ENCODE measurements around the gene PURB. TPM values are rescaled to one million over a fixed set of nuclear protein-coding genes. Genes with fewer than 3 reads are reported as not detected.
A peak's percentile ranks its signal among the peaks of the same experiment; 100 is the strongest.
"Not testable (repeated sequence)": the region's sequence is repeated elsewhere in the genome, so short reads cannot be mapped to it uniquely, and the experiment has no call there.

Gene PURB
- 10 to 100 TPM; 13.8 to 21.5 (median 15.8) TPM for total RNA-seq

DNA sequence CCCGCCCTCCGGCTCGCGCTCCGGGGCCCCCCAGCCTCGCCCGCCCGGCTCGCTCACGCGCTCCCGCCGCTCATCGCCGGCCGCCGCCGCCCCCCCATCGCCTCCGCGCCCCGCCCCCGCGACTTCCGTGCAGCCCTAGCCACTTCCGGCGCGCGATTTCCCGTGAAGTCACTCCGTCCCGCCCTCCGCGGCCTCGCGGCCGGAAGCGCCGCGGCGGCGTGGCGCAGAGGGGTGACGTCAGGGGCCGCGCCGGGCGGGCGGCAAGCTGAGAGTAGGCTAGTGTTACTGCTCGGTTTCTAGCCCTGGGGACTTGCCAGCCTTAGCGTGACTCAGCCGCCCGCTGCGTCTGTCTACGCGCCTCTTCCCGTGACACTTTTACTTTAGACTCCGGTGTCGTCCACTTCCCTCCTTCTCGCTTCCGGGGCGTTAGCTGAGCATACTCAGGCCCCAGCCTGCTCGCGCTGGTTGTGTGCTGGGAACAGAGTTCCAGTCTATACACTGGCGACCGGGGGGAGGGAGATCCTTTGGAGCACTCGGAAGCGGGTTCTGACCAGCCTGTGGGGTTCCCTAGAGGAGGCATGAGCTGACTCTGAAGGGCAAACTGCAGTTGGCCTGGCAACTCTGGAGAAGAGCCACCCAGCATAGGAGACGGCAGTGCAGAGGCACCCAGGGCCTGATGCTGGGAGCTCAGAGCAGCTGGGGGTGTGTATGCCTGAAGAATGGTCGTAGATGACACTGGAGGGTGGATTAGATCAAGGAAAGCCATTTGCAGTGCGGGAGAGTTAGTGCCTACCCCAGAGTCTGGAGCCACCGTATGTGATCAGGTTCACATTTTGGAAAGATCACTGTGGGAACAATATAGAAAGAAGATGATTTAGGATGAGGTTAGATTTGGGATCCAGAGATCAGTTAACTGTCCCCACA lies at the start of gene PURB:
Gene PURB (minus strand): TSS at position 137 of the 924 bp plus-strand sequence. CDS start 182 bp downstream, outside the sequence.
- Histone ChIP-seq H3K27ac (peak within 1 kb of the TSS; percentile 87 to 99 (median 92)), H3K4me1 (peaks cover 0 to 48% (median 3%) of the 10 kb centered on the region in 4 donors), H3K9me3 (no peaks in the 10 kb centered on the region), H3K36me3 (no peaks in the 10 kb centered on the region), H3K27me3 (no peaks in the 10 kb centered on the region), H3K4me3 (peak within 1 kb of the TSS; percentile 70 to 96 (median 81))
- TF ChIP-seq, protein P1, sequence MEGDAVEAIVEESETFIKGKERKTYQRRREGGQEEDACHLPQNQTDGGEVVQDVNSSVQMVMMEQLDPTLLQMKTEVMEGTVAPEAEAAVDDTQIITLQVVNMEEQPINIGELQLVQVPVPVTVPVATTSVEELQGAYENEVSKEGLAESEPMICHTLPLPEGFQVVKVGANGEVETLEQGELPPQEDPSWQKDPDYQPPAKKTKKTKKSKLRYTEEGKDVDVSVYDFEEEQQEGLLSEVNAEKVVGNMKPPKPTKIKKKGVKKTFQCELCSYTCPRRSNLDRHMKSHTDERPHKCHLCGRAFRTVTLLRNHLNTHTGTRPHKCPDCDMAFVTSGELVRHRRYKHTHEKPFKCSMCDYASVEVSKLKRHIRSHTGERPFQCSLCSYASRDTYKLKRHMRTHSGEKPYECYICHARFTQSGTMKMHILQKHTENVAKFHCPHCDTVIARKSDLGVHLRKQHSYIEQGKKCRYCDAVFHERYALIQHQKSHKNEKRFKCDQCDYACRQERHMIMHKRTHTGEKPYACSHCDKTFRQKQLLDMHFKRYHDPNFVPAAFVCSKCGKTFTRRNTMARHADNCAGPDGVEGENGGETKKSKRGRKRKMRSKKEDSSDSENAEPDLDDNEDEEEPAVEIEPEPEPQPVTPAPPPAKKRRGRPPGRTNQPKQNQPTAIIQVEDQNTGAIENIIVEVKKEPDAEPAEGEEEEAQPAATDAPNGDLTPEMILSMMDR (IDR thresholded peaks at IDR 0.05): no peak
- peak; percentile 89 to 91 for TF ChIP-seq POLR2A (IDR thresholded peaks at IDR 0.05)
- peak; percentile 95 to 98 (median 97) for DNase-seq

DNA sequence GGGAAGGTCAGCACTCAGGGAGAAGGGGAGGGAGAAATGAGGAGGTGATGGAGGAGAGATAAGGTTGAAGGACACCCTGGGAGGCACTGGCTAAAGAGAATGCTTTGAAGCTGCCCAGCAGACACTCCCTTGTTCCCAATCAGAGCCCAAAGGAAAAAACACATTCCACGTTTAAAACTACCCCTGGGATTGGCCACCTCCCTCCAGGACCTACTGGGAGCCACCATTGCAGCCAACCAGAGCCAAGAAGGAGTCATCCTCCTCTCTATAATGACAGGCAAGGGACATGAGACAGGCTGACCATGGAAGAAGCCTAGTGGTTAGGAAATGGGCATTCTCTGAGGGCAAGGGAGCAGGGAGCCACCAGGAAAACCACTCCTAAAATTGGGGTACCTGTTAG lies 49.7 kb upstream of the PURB start:
- H3K36me3 ChIP-seq: no peaks in the 10 kb centered on the region
- H3K9me3 ChIP-seq: no peaks in the 10 kb centered on the region
- no peaks in the 10 kb centered on the region for H3K27me3 ChIP-seq
- TF ChIP-seq, protein P1 (IDR thresholded peaks at IDR 0.05): no peak
- no peak for TF ChIP-seq POLR2A (IDR thresholded peaks at IDR 0.05)
- no peaks in the 10 kb centered on the region for H3K4me1 ChIP-seq
- no peak for DNase-seq
- H3K4me3 ChIP-seq: no peak overlapping the region
- no peak overlapping the region for H3K27ac ChIP-seq

- H3K4me3 ChIP-seq, H3K36me3 ChIP-seq, DNase-seq: not testable (repeated sequence)
Measured at GRCh38 chr7:44934510-44934909, 49.2 kb upstream of the PURB start.

GRCh38 chr7:44930921-44931320 lies 45.6 kb upstream of the PURB start:
- Histone ChIP-seq H3K4me3 (no peak overlapping the region), H3K4me1 (no peaks in the 10 kb centered on the region), H3K9me3 (no peaks in the 10 kb centered on the region), H3K27me3 (no peaks in the 10 kb centered on the region), H3K27ac (no peak overlapping the region), H3K36me3 (no peaks in the 10 kb centered on the region)
- no peak for TF ChIP-seq POLR2A (IDR thresholded peaks at IDR 0.05)
- TF ChIP-seq, protein P1 (IDR thresholded peaks at IDR 0.05): no peak
- no peak for DNase-seq

More at GRCh38 chr7:44934510-44934909, 49.2 kb upstream of the PURB start:
- not testable (repeated sequence) for H3K27ac ChIP-seq, H3K4me1 ChIP-seq, H3K27me3 ChIP-seq, H3K9me3 ChIP-seq

- no peak overlapping the region for H3K4me3 ChIP-seq
- TF ChIP-seq, protein P1 (IDR thresholded peaks at IDR 0.05): no peak
- TF ChIP-seq POLR2A (IDR thresholded peaks at IDR 0.05): no peak
- H3K27ac ChIP-seq: no peak overlapping the region
- DNase-seq: no peak
- H3K9me3 ChIP-seq: no peaks in the 10 kb centered on the region
- no peaks in the 10 kb centered on the region for H3K27me3 ChIP-seq
- H3K4me1 ChIP-seq: peaks cover 0 to 4% (median 0%) of the 10 kb centered on the region in 4 donors
- no peaks in the 10 kb centered on the region for H3K36me3 ChIP-seq
Measured at GRCh38 chr7:44922351-44922694, 37.0 kb upstream of the PURB start.

GRCh38 chr7:44921607-44922350 lies 36.4 kb upstream of the PURB start:
- TF ChIP-seq, protein P1 (IDR thresholded peaks at IDR 0.05): peak; percentile 76 to 93 (median 79)
- TF ChIP-seq POLR2A (IDR thresholded peaks at IDR 0.05): no peak

More at GRCh38 chr7:44921607-44922350, 36.4 kb upstream of the PURB start:
- DNase-seq: peak; percentile 93 to 97 (median 96)
- Histone ChIP-seq H3K4me3 (no peak overlapping the region), H3K27ac (no peak overlapping the region), H3K27me3 (no peaks in the 10 kb centered on the region), H3K9me3 (no peaks in the 10 kb centered on the region), H3K4me1 (peaks cover 0 to 4% (median 0%) of the 10 kb centered on the region in 4 donors), H3K36me3 (no peaks in the 10 kb centered on the region)
